NCI-H510A (cell line): ENCODE results near the gene SULT1C2.
"Not testable (repeated sequence)": the region's sequence is repeated elsewhere in the genome, so short reads cannot be mapped to it uniquely, and the experiment has no call there.

Source experiments
- DNase-seq: peaks from one replicate; lab custom pipeline; 2025; lab: John Stamatoyannopoulos, UW

Gene SULT1C2

DNA sequence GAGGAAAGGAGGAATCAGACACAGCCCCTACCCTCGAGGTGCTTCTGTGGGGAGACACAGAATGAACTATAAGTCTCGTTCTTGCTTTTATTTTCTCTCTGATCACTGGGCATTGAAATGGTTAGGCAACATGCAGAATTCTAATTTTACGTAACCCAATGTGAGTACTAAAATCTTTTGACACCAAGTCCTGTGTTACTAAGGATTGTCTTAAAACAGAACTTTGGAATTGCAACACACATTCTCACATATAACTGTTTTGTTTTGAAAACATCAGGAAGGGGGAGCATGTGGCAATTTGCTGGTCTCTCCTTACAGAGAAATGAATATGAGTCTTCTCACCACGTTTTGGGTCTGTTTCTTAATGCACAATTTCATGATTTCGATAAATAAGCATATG is 65.4 kb downstream of the SULT1C2 start:
- DNase-seq, result no peak

DNA sequence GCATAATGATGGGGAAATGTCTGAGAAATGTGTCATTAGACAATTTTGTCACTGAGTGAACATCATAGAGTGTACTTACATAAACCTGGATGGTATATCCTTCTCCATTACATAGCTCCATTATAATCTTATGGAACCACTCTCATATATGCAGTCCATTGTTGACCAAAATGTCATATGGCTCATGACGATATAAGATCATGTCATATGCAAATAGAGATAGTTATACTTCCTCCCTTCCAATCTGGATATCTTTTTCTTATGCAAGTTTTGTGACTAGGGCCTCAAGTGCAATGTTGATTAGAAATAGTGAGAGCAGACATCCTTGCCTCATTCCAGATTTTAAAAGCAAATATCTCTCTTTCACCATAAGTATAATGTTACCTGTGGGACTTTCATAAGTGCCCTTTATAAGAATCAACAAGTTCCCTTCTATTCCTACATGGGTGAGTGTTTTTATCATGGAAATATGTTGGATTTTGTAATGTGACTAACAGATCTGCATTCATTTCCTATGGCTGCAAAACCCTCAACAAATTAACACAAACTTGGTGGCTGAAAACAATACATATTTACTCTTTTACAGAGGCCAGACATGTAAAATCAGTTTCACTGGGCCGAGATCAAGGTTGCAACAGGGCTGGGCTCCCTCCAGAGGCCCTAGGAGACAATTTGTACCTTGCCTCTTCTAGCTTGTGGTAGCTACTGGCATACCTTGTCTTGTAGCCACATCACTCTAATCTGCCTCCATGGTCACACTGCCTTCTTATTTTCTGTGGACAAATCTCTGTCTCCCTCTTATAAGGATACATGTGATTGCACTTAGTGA is 67.4 kb downstream of the SULT1C2 start:
- DNase-seq, result no peak

DNA sequence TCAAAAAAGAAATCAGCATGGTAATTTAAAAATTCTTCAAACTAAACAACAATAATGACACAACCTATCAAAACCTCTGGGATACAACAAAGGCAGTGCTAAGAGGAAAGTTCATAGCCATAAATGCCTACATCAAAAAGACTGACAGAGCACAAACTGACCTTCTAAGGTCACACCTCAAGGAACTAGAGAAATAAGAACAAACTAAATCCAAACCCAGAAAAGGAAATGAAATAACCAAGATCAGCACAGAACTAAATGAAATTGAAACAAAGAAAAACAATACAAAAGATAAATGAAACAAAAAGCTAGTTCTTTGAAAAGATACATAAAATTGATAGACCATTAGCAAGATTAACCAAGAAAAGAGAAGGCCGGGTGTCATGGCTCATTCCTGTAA is 70.6 kb downstream of the SULT1C2 start:
- not testable (repeated sequence) for DNase-seq
